ENCODE measurements around the gene FRMD4A.
"Not testable (repeated sequence)": the region's sequence is repeated elsewhere in the genome, so short reads cannot be mapped to it uniquely, and the experiment has no call there.

Gene FRMD4A

GRCh38 chr10:14086596-14086995 is 244.1 kb downstream of the FRMD4A start:
- DNase-seq: no peak

GRCh38 chr10:14084875-14085274 is 245.8 kb downstream of the FRMD4A start:
- no peak for DNase-seq

GRCh38 chr10:14080795-14081194 is 249.9 kb downstream of the FRMD4A start:
- DNase-seq: no peak

- no peak for DNase-seq
Observed at GRCh38 chr10:14077430-14077829, 253.3 kb downstream of the FRMD4A start.

GRCh38 chr10:14074062-14074884 is 256.5 kb downstream of the FRMD4A start:
- DNase-seq: no peak

GRCh38 chr10:14072541-14072940 is 258.2 kb downstream of the FRMD4A start:
- no peak for DNase-seq

- no peak for DNase-seq
Observed at GRCh38 chr10:14071956-14072355, 258.8 kb downstream of the FRMD4A start.

- DNase-seq: no peak
Observed at GRCh38 chr10:14068601-14069250, 262.0 kb downstream of the FRMD4A start.

GRCh38 chr10:14067638-14068037 is 263.1 kb downstream of the FRMD4A start:
- not testable (repeated sequence) for DNase-seq

- no peak for DNase-seq
Observed at GRCh38 chr10:14066106-14066505, 264.6 kb downstream of the FRMD4A start.

- no peak for DNase-seq
Observed at GRCh38 chr10:14063531-14064285, 267.0 kb downstream of the FRMD4A start.

GRCh38 chr10:14062528-14063260 is 268.0 kb downstream of the FRMD4A start:
- DNase-seq: no peak

GRCh38 chr10:14060320-14061070 is 270.2 kb downstream of the FRMD4A start:
- no peak for DNase-seq

- no peak for DNase-seq
Observed at GRCh38 chr10:14056610-14057332, 274.0 kb downstream of the FRMD4A start.

- DNase-seq: no peak
Observed at GRCh38 chr10:14052931-14053330, 277.8 kb downstream of the FRMD4A start.

- no peak for DNase-seq
Observed at GRCh38 chr10:14050598-14050997, 280.1 kb downstream of the FRMD4A start.

- DNase-seq: no peak
Observed at GRCh38 chr10:14048930-14049613, 281.7 kb downstream of the FRMD4A start.

GRCh38 chr10:14047431-14047830 is 283.3 kb downstream of the FRMD4A start:
- DNase-seq: no peak

- not testable (repeated sequence) for DNase-seq
Observed at GRCh38 chr10:14042051-14042450, 288.7 kb downstream of the FRMD4A start.

GRCh38 chr10:14040787-14041631 is 289.7 kb downstream of the FRMD4A start:
- no peak for DNase-seq

Measured in activated CD4-positive, alpha-beta T cell treated with anti-CD3 and anti-CD28 coated beads, Interleukin-2, amount 50 U/mL, for 48 hours (primary cell).